ENCODE data around the gene DPF1.

DPF1 gene

GRCh38 chr19:38199340-38199739 lies 24.7 kb downstream of the DPF1 start:
- WGBS (ENCODE audit: extremely low coverage, insufficient coverage, low lambda C conversion rate) = no CpG with 5 or more reads among the region's 11 CpGs
- DNase-seq = no peak

GRCh38 chr19:38197937-38198704 lies 25.9 kb downstream of the DPF1 start:
- no CpG with 5 or more reads among the region's 25 CpGs for WGBS (ENCODE audit: extremely low coverage, insufficient coverage, low lambda C conversion rate)
- H3K4ac ChIP-seq (ENCODE audit: low read depth, low read length) = no peak overlapping the region
- H3K9ac ChIP-seq (ENCODE audit: low read length) = no peak overlapping the region
- H2BK15ac ChIP-seq (replicated peaks; ENCODE audit: low read depth) = no peak overlapping the region
- H3K4me2 ChIP-seq (ENCODE audit: low read length) = no peak overlapping the region
- H4K8ac ChIP-seq (ENCODE audit: low read depth, low read length) = no peak overlapping the region
- H3K36me3 ChIP-seq (ENCODE audit: control insufficient read depth, insufficient read depth, low read length) = no peaks in the 10 kb centered on the region
- H3K56ac ChIP-seq (ENCODE audit: low read length) = no peak overlapping the region
- no peaks in the 10 kb centered on the region for H3K79me2 ChIP-seq (ENCODE audit: control insufficient read depth, insufficient read depth, low read length)
- no peak overlapping the region for H3K18ac ChIP-seq (ENCODE audit: low read length)
- H3K23ac ChIP-seq (ENCODE audit: low read length) = no peak overlapping the region
- no peaks in the 10 kb centered on the region for H3K27me3 ChIP-seq (ENCODE audit: insufficient read depth, low read length, poor library complexity)
- no peaks in the 10 kb centered on the region for H3K79me1 ChIP-seq (ENCODE audit: low read length)
- H3K27ac ChIP-seq (ENCODE audit: low read depth, low read length) = no peak overlapping the region
- DNase-seq = no peak
- no peak overlapping the region for H4K5ac ChIP-seq (ENCODE audit: low read length)
- no peak overlapping the region for H2BK5ac ChIP-seq (ENCODE audit: low read length)
- H2BK120ac ChIP-seq (ENCODE audit: low read depth, low read length) = no peak overlapping the region
- H2AK5ac ChIP-seq (ENCODE audit: low read length) = no peak overlapping the region
- H3K4me3 ChIP-seq (ENCODE audit: low read length) = no peak overlapping the region
- no peaks in the 10 kb centered on the region for H3K4me1 ChIP-seq (ENCODE audit: control insufficient read depth, low read depth, low read length)

More at GRCh38 chr19:38199340-38199739, 24.7 kb downstream of the DPF1 start:
- no peak overlapping the region for H3K4me3 ChIP-seq (ENCODE audit: low read length)
- no peaks in the 10 kb centered on the region for H3K79me1 ChIP-seq (ENCODE audit: low read length)
- no peaks in the 10 kb centered on the region for H3K27me3 ChIP-seq (ENCODE audit: insufficient read depth, low read length, poor library complexity)
- no peak overlapping the region for H3K9ac ChIP-seq (ENCODE audit: low read length)
- no peak overlapping the region for H3K4ac ChIP-seq (ENCODE audit: low read depth, low read length)
- no peak overlapping the region for H3K23ac ChIP-seq (ENCODE audit: low read length)
- no peak overlapping the region for H4K5ac ChIP-seq (ENCODE audit: low read length)
- H3K4me1 ChIP-seq (ENCODE audit: control insufficient read depth, low read depth, low read length) = no peaks in the 10 kb centered on the region
- no peak overlapping the region for H2BK5ac ChIP-seq (ENCODE audit: low read length)
- no peak overlapping the region for H3K4me2 ChIP-seq (ENCODE audit: low read length)
- H3K56ac ChIP-seq (ENCODE audit: low read length) = no peak overlapping the region
- H3K36me3 ChIP-seq (ENCODE audit: control insufficient read depth, insufficient read depth, low read length) = no peaks in the 10 kb centered on the region
- no peak overlapping the region for H3K18ac ChIP-seq (ENCODE audit: low read length)
- no peak overlapping the region for H3K27ac ChIP-seq (ENCODE audit: low read depth, low read length)
- H2AK5ac ChIP-seq (ENCODE audit: low read length) = no peak overlapping the region
- no peak overlapping the region for H2BK15ac ChIP-seq (replicated peaks; ENCODE audit: low read depth)
- no peak overlapping the region for H4K8ac ChIP-seq (ENCODE audit: low read depth, low read length)
- H3K79me2 ChIP-seq (ENCODE audit: control insufficient read depth, insufficient read depth, low read length) = no peaks in the 10 kb centered on the region
- no peak overlapping the region for H2BK120ac ChIP-seq (ENCODE audit: low read depth, low read length)

DNA sequence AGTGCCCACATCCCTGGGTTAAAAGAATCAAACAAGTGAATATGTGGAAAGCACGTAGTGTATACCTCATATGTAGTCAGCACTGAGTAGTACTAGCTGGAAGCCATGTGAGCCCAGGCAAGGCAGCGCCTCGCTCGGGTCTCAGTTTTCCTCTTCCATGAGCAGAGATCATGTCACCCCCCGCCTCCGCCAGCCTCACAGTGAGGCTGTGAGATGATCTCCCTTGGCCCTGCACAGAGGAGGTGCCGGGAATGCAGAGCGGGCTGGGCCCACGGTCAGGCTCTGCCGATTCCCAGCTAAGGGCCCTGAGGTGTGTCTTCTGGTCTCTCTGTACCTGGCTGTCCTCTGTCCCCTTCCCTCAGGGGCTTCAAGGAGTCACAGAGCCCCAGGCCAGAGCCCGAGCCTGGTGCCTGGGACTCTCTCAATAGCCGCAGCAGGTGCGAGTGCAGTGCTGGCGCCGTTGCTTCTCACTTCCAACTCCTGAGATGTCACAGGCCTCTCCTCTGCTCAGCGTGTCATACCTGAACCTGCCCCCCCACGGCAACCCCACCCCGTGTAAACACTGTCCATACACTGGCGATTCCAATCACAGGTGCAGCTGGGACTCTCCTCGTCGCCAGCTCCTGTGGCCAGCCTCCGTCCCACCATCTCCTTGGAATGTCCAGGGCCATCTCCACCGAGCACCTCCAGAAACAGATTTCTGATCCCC lies 26.9 kb downstream of the DPF1 start:
- H4K8ac ChIP-seq (ENCODE audit: low read depth, low read length) = no peak overlapping the region
- H3K4me1 ChIP-seq (ENCODE audit: control insufficient read depth, low read depth, low read length) = no peaks in the 10 kb centered on the region
- no peak overlapping the region for H3K9ac ChIP-seq (ENCODE audit: low read length)
- H2BK120ac ChIP-seq (ENCODE audit: low read depth, low read length) = no peak overlapping the region
- H3K4ac ChIP-seq (ENCODE audit: low read depth, low read length) = no peak overlapping the region
- H3K36me3 ChIP-seq (ENCODE audit: control insufficient read depth, insufficient read depth, low read length) = no peaks in the 10 kb centered on the region
- no peak overlapping the region for H2AK5ac ChIP-seq (ENCODE audit: low read length)
- H3K79me1 ChIP-seq (ENCODE audit: low read length) = no peaks in the 10 kb centered on the region
- no CpG with 5 or more reads among the region's 23 CpGs for WGBS (ENCODE audit: extremely low coverage, insufficient coverage, low lambda C conversion rate)
- no peak overlapping the region for H3K56ac ChIP-seq (ENCODE audit: low read length)
- no peak overlapping the region for H3K18ac ChIP-seq (ENCODE audit: low read length)
- no peak overlapping the region for H3K4me2 ChIP-seq (ENCODE audit: low read length)
- no peak for DNase-seq
- no peak overlapping the region for H3K23ac ChIP-seq (ENCODE audit: low read length)
- no peak overlapping the region for H3K4me3 ChIP-seq (ENCODE audit: low read length)
- H3K27me3 ChIP-seq (ENCODE audit: insufficient read depth, low read length, poor library complexity) = no peaks in the 10 kb centered on the region
- H2BK15ac ChIP-seq (replicated peaks; ENCODE audit: low read depth) = no peak overlapping the region
- no peak overlapping the region for H2BK5ac ChIP-seq (ENCODE audit: low read length)
- no peak overlapping the region for H4K5ac ChIP-seq (ENCODE audit: low read length)
- H3K27ac ChIP-seq (ENCODE audit: low read depth, low read length) = no peak overlapping the region
- H3K79me2 ChIP-seq (ENCODE audit: control insufficient read depth, insufficient read depth, low read length) = no peaks in the 10 kb centered on the region

DNA sequence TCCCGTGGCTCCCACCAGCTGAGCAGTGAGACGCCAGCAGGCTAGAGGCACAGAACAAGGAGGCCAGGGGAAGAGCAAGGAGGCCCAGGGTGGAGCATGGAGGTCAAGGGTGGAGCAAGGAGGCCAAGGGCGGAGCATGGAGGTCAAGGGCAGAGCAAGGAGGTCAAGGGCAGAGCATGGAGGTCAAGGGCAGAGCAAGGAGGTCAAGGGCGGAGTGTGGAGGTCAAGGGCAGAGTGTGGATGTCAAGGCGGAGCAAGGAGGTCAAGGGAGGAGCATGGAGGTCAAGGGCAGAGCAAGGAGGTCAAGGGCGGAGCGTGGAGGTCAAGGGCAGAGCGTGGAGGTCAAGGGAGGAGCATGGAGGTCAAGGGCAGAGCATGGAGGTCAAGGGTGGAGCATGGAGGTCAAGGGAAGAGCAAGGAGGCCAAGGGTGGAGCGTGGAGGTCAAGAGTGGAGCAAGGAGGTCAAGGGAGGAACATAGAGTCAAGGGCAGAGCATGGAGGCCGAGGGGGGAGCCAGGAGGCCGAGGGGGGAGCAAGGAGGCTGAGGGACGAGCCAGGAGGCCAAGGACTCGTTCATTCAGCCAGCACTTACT lies 27.7 kb downstream of the DPF1 start:
- no CpG with 5 or more reads among the region's 13 CpGs for WGBS (ENCODE audit: extremely low coverage, insufficient coverage, low lambda C conversion rate)
- H2AK5ac ChIP-seq (ENCODE audit: low read length) = no peak overlapping the region
- H2BK15ac ChIP-seq (replicated peaks; ENCODE audit: low read depth) = no peak overlapping the region
- no peak overlapping the region for H3K27ac ChIP-seq (ENCODE audit: low read depth, low read length)
- DNase-seq = no peak
- H4K8ac ChIP-seq (ENCODE audit: low read depth, low read length) = no peak overlapping the region
- H3K79me1 ChIP-seq (ENCODE audit: low read length) = no peaks in the 10 kb centered on the region
- no peaks in the 10 kb centered on the region for H3K36me3 ChIP-seq (ENCODE audit: control insufficient read depth, insufficient read depth, low read length)
- no peak overlapping the region for H3K56ac ChIP-seq (ENCODE audit: low read length)
- H2BK5ac ChIP-seq (ENCODE audit: low read length) = no peak overlapping the region
- H3K4ac ChIP-seq (ENCODE audit: low read depth, low read length) = no peak overlapping the region
- no peak overlapping the region for H3K18ac ChIP-seq (ENCODE audit: low read length)
- no peak overlapping the region for H3K4me3 ChIP-seq (ENCODE audit: low read length)
- no peak overlapping the region for H3K9ac ChIP-seq (ENCODE audit: low read length)
- H3K27me3 ChIP-seq (ENCODE audit: insufficient read depth, low read length, poor library complexity) = no peaks in the 10 kb centered on the region
- no peaks in the 10 kb centered on the region for H3K79me2 ChIP-seq (ENCODE audit: control insufficient read depth, insufficient read depth, low read length)
- H3K4me1 ChIP-seq (ENCODE audit: control insufficient read depth, low read depth, low read length) = no peaks in the 10 kb centered on the region
- H4K5ac ChIP-seq (ENCODE audit: low read length) = no peak overlapping the region
- no peak overlapping the region for H3K4me2 ChIP-seq (ENCODE audit: low read length)
- no peak overlapping the region for H3K23ac ChIP-seq (ENCODE audit: low read length)
- no peak overlapping the region for H2BK120ac ChIP-seq (ENCODE audit: low read depth, low read length)

DNA sequence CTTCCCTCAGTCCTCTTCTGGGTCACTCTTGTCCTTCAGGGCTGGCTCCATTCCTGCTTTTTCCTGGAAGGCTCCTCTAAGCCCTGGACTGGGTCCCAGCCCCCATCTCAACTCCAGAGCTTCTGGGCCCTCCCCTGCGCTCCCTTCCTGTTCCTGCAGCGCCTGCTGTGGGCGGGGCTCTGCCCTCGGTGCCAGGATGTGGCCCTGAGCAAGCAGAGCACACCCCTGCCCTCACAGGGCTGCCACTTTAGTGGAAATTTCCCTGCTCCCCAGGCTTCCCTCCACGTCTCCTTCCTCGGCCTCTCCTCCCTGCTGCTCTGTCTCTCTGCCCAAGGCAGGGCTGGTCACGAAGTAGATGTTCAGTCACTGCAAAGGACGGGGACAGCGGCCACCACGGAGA lies 28.8 kb downstream of the DPF1 start:
- no peak overlapping the region for H3K4me3 ChIP-seq (ENCODE audit: low read length)
- H3K36me3 ChIP-seq (ENCODE audit: control insufficient read depth, insufficient read depth, low read length) = no peaks in the 10 kb centered on the region
- no CpG with 5 or more reads among the region's 10 CpGs for WGBS (ENCODE audit: extremely low coverage, insufficient coverage, low lambda C conversion rate)

More for the DNA sequence above, 28.8 kb downstream of the DPF1 start:
- H3K4ac ChIP-seq (ENCODE audit: low read depth, low read length) = no peak overlapping the region
- no peak overlapping the region for H3K18ac ChIP-seq (ENCODE audit: low read length)
- no peak overlapping the region for H3K27ac ChIP-seq (ENCODE audit: low read depth, low read length)
- no peak overlapping the region for H2BK15ac ChIP-seq (replicated peaks; ENCODE audit: low read depth)
- no peak overlapping the region for H3K9ac ChIP-seq (ENCODE audit: low read length)
- no peak for DNase-seq
- H3K27me3 ChIP-seq (ENCODE audit: insufficient read depth, low read length, poor library complexity) = no peaks in the 10 kb centered on the region
- no peak overlapping the region for H3K4me2 ChIP-seq (ENCODE audit: low read length)
- H2AK5ac ChIP-seq (ENCODE audit: low read length) = no peak overlapping the region
- H4K8ac ChIP-seq (ENCODE audit: low read depth, low read length) = no peak overlapping the region
- no peaks in the 10 kb centered on the region for H3K79me2 ChIP-seq (ENCODE audit: control insufficient read depth, insufficient read depth, low read length)
- no peak overlapping the region for H3K23ac ChIP-seq (ENCODE audit: low read length)
- H4K5ac ChIP-seq (ENCODE audit: low read length) = no peak overlapping the region
- no peak overlapping the region for H2BK120ac ChIP-seq (ENCODE audit: low read depth, low read length)
- H3K79me1 ChIP-seq (ENCODE audit: low read length) = no peaks in the 10 kb centered on the region
- H2BK5ac ChIP-seq (ENCODE audit: low read length) = no peak overlapping the region
- H3K56ac ChIP-seq (ENCODE audit: low read length) = no peak overlapping the region
- no peaks in the 10 kb centered on the region for H3K4me1 ChIP-seq (ENCODE audit: control insufficient read depth, low read depth, low read length)

Measured in mesendoderm (in vitro differentiated cells).